ENCODE results near the gene CYFIP2.

Gene CYFIP2

GRCh38 chr5:157232706-157233105 lies 33.2 kb upstream of the CYFIP2 start:
- H3K36me3 ChIP-seq (ENCODE audit: control insufficient read depth in 2 of 2, insufficient read depth in 1 of 2, low read length in 2 of 2), result no peaks in the 10 kb centered on the region
- H3K4me3 ChIP-seq (ENCODE audit: low read depth, low read length), result no peak overlapping the region
- H3K4me1 ChIP-seq (ENCODE audit: control insufficient read depth, insufficient read depth, low read length), result no peaks in the 10 kb centered on the region
- no peak for TF ChIP-seq ZNF214 (tag by site-specific recombination; IDR thresholded peaks at IDR 0.05; ENCODE audit: borderline replicate concordance)
- TF ChIP-seq MYNN (tag by site-specific recombination; IDR thresholded peaks at IDR 0.05; ENCODE audit: borderline replicate concordance), result no peak
- TF ChIP-seq ZBTB48 (tag by site-specific recombination; IDR thresholded peaks at IDR 0.05), result no peak
- no peak for TF ChIP-seq RBAK (tag by site-specific recombination; IDR thresholded peaks at IDR 0.05)
- no peak for TF ChIP-seq ZBTB44 (tag by site-specific recombination; IDR thresholded peaks at IDR 0.05)
- no peak for TF ChIP-seq ZNF701 (tag by site-specific recombination; IDR thresholded peaks at IDR 0.05)
- TF ChIP-seq ZNF660 (tag by site-specific recombination; IDR thresholded peaks at IDR 0.05), result no peak
- no peak for TF ChIP-seq ZNF623 (tag by site-specific recombination; IDR thresholded peaks at IDR 0.05)
- TF ChIP-seq ZNF138 (tag by site-specific recombination; IDR thresholded peaks at IDR 0.05; ENCODE audit: borderline replicate concordance), result no peak
- no peak for TF ChIP-seq ZNF837 (tag by site-specific recombination; IDR thresholded peaks at IDR 0.05)
- no peak for TF ChIP-seq ZNF433 (tag by site-specific recombination; IDR thresholded peaks at IDR 0.05; ENCODE audit: low read depth)
- TF ChIP-seq GLIS2 (tag by site-specific recombination; IDR thresholded peaks at IDR 0.05), result no peak
- TF ChIP-seq ZNF18 (tag by site-specific recombination; IDR thresholded peaks at IDR 0.05), result no peak
- no peak overlapping the region for H3K27ac ChIP-seq (ENCODE audit: extremely low read depth, low read depth, low read length)
- no peaks in the 10 kb centered on the region for H3K9me3 ChIP-seq (ENCODE audit: control insufficient read depth, insufficient read depth, low read depth, low read length)
- CTCF ChIA-PET, result no interaction called here
- POLR2A ChIA-PET, result no interaction called here

- H3K36me3 ChIP-seq (ENCODE audit: control insufficient read depth in 2 of 2, insufficient read depth in 1 of 2, low read length in 2 of 2), result no peaks in the 10 kb centered on the region
- no peak overlapping the region for H3K4me3 ChIP-seq (ENCODE audit: low read depth, low read length)
- TF ChIP-seq PATZ1 (tag by site-specific recombination; IDR thresholded peaks at IDR 0.05) (no peak), ZNF791 (tag by site-specific recombination; IDR thresholded peaks at IDR 0.05) (no peak), ZNF394 (tag by site-specific recombination; IDR thresholded peaks at IDR 0.05; ENCODE audit: borderline replicate concordance) (no peak), ZFP3 (tag by site-specific recombination; IDR thresholded peaks at IDR 0.05; ENCODE audit: low read depth) (no peak), ZFP37 (tag by site-specific recombination; IDR thresholded peaks at IDR 0.05) (no peak), ZNF121 (tag by site-specific recombination; IDR thresholded peaks at IDR 0.05) (no peak), ZNF530 (tag by site-specific recombination; IDR thresholded peaks at IDR 0.05; ENCODE audit: low read depth) (no peak), ZNF155 (tag by site-specific recombination; IDR thresholded peaks at IDR 0.05) (no peak), ZNF362 (tag by site-specific recombination; IDR thresholded peaks at IDR 0.05) (no peak), ZNF639 (tag by site-specific recombination; IDR thresholded peaks at IDR 0.05) (no peak)
- TF ChIP-seq, protein P1, sequence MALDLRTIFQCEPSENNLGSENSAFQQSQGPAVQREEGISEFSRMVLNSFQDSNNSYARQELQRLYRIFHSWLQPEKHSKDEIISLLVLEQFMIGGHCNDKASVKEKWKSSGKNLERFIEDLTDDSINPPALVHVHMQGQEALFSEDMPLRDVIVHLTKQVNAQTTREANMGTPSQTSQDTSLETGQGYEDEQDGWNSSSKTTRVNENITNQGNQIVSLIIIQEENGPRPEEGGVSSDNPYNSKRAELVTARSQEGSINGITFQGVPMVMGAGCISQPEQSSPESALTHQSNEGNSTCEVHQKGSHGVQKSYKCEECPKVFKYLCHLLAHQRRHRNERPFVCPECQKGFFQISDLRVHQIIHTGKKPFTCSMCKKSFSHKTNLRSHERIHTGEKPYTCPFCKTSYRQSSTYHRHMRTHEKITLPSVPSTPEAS (tag by site-specific recombination; IDR thresholded peaks at IDR 0.05), result no peak
- ChIA-PET CTCF (no interaction called here), POLR2A (no interaction called here)
- no peak overlapping the region for H3K27ac ChIP-seq (ENCODE audit: extremely low read depth, low read depth, low read length)
- no peaks in the 10 kb centered on the region for H3K9me3 ChIP-seq (ENCODE audit: control insufficient read depth, insufficient read depth, low read depth, low read length)
- no peaks in the 10 kb centered on the region for H3K4me1 ChIP-seq (ENCODE audit: control insufficient read depth, insufficient read depth, low read length)
Measured at GRCh38 chr5:157233515-157233914, 32.4 kb upstream of the CYFIP2 start.
